Measurements from ENCODE around the gene CRB1.

CRB1 gene

DNA sequence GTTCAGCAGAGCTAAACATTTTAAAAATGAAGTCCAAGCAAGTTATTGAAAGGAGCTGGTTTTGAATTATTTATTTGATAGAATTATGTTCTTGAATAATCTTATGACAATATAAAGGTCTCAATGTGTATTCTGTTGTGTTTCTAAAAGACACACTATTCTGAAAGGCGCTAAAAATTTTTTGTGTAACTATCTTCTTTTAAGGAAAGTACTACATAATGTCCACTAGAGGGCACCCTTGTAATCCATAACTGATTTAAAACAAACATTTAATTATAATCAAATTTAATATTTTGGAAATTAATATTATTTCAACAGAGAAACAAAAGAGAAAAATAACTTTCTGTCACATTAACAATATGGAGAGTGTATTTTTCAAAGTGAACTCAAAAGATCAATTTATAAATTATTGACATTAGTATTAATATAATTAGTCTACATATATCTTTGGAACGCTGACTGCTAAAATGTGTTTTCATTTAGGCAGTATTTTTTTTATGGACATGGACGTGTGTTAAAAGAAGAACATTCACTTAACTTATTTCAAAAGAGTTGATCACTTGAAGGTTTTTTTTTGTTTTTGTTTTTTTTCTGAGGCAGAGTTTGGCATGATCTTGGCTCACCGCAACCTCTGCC is 258.8 kb downstream of the CRB1 start:
- Histone ChIP-seq H3K4me3 (ENCODE audit: insufficient read depth, low read depth, low read length, poor library complexity, severe bottlenecking) (no peak overlapping the region), H3K9me3 (ENCODE audit: control insufficient read depth, low read length) (no peaks in the 10 kb centered on the region), H3K27me3 (replicated peaks; ENCODE audit: control insufficient read depth, insufficient read depth, low read length, poor library complexity, severe bottlenecking) (no peaks in the 10 kb centered on the region), H3K36me3 (ENCODE audit: control insufficient read depth, insufficient read depth, low read length) (no peaks in the 10 kb centered on the region), H3K27ac (ENCODE audit: insufficient read depth, low read length, poor library complexity, severe bottlenecking) (no peak overlapping the region), H3K4me1 (ENCODE audit: control insufficient read depth, insufficient read depth, low read length, poor library complexity, severe bottlenecking) (no peaks in the 10 kb centered on the region)
- DNase-seq, result no peak
